ENCODE data around the gene RMDN2.

- TF ChIP-seq, protein P1, sequence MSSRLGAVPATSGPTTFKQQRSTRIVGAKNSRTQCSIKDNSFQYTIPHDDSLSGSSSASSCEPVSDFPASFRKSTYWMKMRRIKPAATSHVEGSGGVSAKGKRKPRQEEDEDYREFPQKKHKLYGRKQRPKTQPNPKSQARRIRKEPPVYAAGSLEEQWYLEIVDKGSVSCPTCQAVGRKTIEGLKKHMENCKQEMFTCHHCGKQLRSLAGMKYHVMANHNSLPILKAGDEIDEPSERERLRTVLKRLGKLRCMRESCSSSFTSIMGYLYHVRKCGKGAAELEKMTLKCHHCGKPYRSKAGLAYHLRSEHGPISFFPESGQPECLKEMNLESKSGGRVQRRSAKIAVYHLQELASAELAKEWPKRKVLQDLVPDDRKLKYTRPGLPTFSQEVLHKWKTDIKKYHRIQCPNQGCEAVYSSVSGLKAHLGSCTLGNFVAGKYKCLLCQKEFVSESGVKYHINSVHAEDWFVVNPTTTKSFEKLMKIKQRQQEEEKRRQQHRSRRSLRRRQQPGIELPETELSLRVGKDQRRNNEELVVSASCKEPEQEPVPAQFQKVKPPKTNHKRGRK (CRISPR knock-in tag; IDR thresholded peaks at IDR 0.05; ENCODE audit: borderline replicate concordance), result no peak
- TF ChIP-seq CTCF (IDR thresholded peaks at IDR 0.05), result no peak
- no peak for TF ChIP-seq CDX4 (CRISPR knock-in tag; IDR thresholded peaks at IDR 0.05; ENCODE audit: borderline replicate concordance)
- no peak for TF ChIP-seq USF1 (CRISPR knock-in tag; IDR thresholded peaks at IDR 0.05)
- TF ChIP-seq NR2C2 (CRISPR knock-in tag; IDR thresholded peaks at IDR 0.05), result no peak
- TF ChIP-seq ZSCAN18 (CRISPR knock-in tag; IDR thresholded peaks at IDR 0.05), result no peak
- TF ChIP-seq ZNF219 (CRISPR knock-in tag; IDR thresholded peaks at IDR 0.05; ENCODE audit: borderline replicate concordance), result no peak
- TF ChIP-seq ATF2 (CRISPR knock-in tag; IDR thresholded peaks at IDR 0.05; ENCODE audit: borderline replicate concordance, low read depth), result no peak
- no peak for TF ChIP-seq TP53 (CRISPR knock-in tag; IDR thresholded peaks at IDR 0.05)
- TF ChIP-seq RELA (CRISPR knock-in tag; IDR thresholded peaks at IDR 0.05; ENCODE audit: borderline replicate concordance), result no peak
- no peak for TF ChIP-seq MAX (CRISPR knock-in tag; IDR thresholded peaks at IDR 0.05)
- no peak for TF ChIP-seq NFYB (CRISPR knock-in tag; conservative IDR thresholded peaks at IDR 0.05; ENCODE audit: low read depth)
- TF ChIP-seq MXD4 (CRISPR knock-in tag; IDR thresholded peaks at IDR 0.05; ENCODE audit: borderline replicate concordance), result no peak
These were observed 57.8 kb downstream of the RMDN2 start for GRCh38 chr2:37982847-37983246.
